LNCAP (cell line): ENCODE results near the gene FCSK.
A peak's percentile ranks its signal among the peaks of the same experiment; 100 is the strongest.

Experiments
- CTCF ChIP-seq: fragments of 450-650 bp; IDR thresholded peaks from 2 replicates; pipeline ENCODE4 v1.5.1; 2017; ENCODE audit warnings: mild to moderate bottlenecking

The FCSK gene

GRCh38 chr16:70470141-70470926 lies 15.9 kb downstream of the FCSK start:
- no peak for TF ChIP-seq CTCF

GRCh38 chr16:70470927-70471341 lies 16.5 kb downstream of the FCSK start:
- peak; percentile 43 for TF ChIP-seq CTCF

- no peak for TF ChIP-seq CTCF
These were observed 18.5 kb downstream of the FCSK start for GRCh38 chr16:70472786-70473433.

GRCh38 chr16:70473446-70474319 lies 19.3 kb downstream of the FCSK start:
- TF ChIP-seq CTCF = no peak

GRCh38 chr16:70474320-70475053 lies 20.1 kb downstream of the FCSK start:
- TF ChIP-seq CTCF = no peak

GRCh38 chr16:70475054-70475871 lies 20.9 kb downstream of the FCSK start:
- TF ChIP-seq CTCF = no peak
